ENCODE results near the gene HCN4. TPM values are rescaled to one million over a fixed set of nuclear protein-coding genes. Genes with fewer than 3 reads are reported as not detected.

Gene HCN4
- total RNA-seq, 4 donors from 2014 or later, result 0.18 to 0.85 TPM; not detected in 2

GRCh38 chr15:73328149-73328820 lies 40.5 kb downstream of the HCN4 start:
- Histone ChIP-seq H3K27me3 (no peaks in the 10 kb centered on the region), H3K4me3 (no peak overlapping the region), H3K36me3 (no peaks in the 10 kb centered on the region), H3K9me3 (no peaks in the 10 kb centered on the region), H3K4me1 (no peaks in the 10 kb centered on the region), H3K27ac (no peak overlapping the region)
- peak in 1 of 3 donors; percentile 25 for DNase-seq
- TF ChIP-seq, protein P1, sequence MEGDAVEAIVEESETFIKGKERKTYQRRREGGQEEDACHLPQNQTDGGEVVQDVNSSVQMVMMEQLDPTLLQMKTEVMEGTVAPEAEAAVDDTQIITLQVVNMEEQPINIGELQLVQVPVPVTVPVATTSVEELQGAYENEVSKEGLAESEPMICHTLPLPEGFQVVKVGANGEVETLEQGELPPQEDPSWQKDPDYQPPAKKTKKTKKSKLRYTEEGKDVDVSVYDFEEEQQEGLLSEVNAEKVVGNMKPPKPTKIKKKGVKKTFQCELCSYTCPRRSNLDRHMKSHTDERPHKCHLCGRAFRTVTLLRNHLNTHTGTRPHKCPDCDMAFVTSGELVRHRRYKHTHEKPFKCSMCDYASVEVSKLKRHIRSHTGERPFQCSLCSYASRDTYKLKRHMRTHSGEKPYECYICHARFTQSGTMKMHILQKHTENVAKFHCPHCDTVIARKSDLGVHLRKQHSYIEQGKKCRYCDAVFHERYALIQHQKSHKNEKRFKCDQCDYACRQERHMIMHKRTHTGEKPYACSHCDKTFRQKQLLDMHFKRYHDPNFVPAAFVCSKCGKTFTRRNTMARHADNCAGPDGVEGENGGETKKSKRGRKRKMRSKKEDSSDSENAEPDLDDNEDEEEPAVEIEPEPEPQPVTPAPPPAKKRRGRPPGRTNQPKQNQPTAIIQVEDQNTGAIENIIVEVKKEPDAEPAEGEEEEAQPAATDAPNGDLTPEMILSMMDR (IDR thresholded peaks at IDR 0.05), result no peak
- no peak for TF ChIP-seq POLR2A (IDR thresholded peaks at IDR 0.05)

DNA sequence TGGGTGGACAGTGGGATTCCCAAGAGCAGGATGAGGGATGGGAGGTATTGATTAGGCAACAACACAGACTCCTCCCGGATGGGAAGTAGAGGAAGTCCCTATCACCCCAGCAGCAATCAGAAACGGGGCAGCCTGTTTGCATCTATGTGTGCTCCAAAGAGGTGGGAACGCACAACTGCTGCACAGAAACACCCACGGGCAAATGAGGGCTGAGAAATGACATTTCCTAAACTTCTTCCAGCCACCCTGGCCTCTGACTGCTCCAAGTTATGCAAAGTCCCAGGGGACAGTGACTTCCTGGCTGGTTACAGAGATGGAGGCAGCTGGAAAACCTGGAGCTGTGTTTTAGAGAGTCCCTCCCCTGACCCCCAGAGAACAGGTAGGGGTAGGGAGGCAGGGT lies 42.6 kb downstream of the HCN4 start:
- Histone ChIP-seq H3K27me3 (no peaks in the 10 kb centered on the region), H3K4me1 (no peaks in the 10 kb centered on the region), H3K4me3 (no peak overlapping the region), H3K9me3 (no peaks in the 10 kb centered on the region), H3K36me3 (no peaks in the 10 kb centered on the region), H3K27ac (no peak overlapping the region)
- no peak for TF ChIP-seq POLR2A (IDR thresholded peaks at IDR 0.05)
- TF ChIP-seq, protein P1 (IDR thresholded peaks at IDR 0.05), result no peak
- peak in 1 of 3 donors; percentile 19 for DNase-seq

DNA sequence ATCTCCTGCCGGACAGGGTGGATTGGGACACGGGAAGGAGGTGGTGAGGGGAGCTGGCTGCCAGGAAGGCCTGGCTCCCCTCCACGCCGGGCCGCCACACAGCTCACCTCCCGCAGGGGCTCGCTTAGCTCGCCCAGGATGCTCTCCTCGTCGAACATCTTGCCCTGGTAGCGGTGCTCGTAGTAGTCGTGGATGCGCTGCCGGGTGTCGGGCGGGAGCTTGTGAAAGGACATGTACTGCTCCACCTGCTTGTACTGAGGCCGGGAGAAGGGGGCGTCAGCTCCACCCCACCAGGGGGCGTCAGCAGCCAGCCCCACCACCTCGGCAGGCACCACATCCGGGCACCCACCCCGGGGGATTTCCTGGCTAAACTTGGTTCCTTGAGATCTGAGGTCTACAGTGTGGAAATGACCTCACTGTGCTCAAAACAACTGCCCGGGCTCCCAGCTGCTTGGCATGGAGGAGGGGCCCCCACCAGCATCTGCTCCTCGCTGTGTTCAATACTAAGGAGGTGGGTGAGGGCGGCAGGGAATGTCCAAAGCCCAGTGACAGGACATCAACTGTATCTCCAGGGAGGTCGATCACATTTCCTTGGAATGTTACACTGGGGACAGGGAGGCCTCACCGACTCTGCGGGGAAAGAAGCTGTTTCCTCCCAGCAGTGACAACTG lies 43.4 kb downstream of the HCN4 start:
- H3K9me3 ChIP-seq, result no peaks in the 10 kb centered on the region
- H3K4me3 ChIP-seq, result no peak overlapping the region
- no peaks in the 10 kb centered on the region for H3K4me1 ChIP-seq
- H3K27ac ChIP-seq, result no peak overlapping the region
- H3K36me3 ChIP-seq, result no peaks in the 10 kb centered on the region
- TF ChIP-seq POLR2A (IDR thresholded peaks at IDR 0.05), result no peak
- TF ChIP-seq, protein P1 (IDR thresholded peaks at IDR 0.05), result no peak
- peak in 1 of 3 donors; percentile 28 for DNase-seq
- H3K27me3 ChIP-seq, result no peaks in the 10 kb centered on the region

DNA sequence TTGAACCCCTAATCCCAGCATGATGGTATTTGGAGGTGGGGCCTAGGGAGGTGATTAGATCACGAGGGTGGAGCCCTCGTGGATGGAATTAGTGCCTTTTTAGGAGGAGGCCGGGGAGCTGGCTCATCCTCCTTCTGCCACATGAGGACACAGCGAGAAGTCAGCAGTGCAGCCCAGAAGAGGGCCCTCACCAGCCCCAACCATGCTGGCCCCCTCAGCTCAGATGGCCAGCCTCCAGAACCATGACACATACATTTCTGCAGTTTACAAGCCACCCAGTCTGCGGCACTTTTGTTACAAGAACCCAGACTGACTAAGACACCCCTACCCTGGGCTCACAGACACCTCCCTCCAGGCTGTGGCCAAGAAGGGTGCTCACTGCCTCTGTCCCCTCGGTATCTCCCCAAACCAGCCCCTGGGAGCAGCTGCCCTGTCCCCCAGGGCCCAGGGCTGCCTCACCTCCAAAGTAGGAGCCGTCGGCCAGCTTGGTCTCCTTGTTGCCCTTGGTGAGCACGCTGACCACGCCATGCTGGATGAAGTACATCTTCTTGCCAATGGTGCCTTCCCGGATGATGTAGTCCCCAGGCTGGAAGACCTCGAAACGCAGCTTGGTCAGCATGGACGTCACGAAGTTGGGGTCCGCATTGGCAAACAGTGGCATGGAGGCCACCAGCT lies 44.1 kb downstream of the HCN4 start:
- Histone ChIP-seq H3K27ac (no peak overlapping the region), H3K9me3 (no peaks in the 10 kb centered on the region), H3K27me3 (no peaks in the 10 kb centered on the region), H3K36me3 (no peaks in the 10 kb centered on the region), H3K4me1 (no peaks in the 10 kb centered on the region), H3K4me3 (no peak overlapping the region)
- no peak for DNase-seq
- no peak for TF ChIP-seq POLR2A (IDR thresholded peaks at IDR 0.05)
- TF ChIP-seq, protein P1 (IDR thresholded peaks at IDR 0.05), result no peak

DNA sequence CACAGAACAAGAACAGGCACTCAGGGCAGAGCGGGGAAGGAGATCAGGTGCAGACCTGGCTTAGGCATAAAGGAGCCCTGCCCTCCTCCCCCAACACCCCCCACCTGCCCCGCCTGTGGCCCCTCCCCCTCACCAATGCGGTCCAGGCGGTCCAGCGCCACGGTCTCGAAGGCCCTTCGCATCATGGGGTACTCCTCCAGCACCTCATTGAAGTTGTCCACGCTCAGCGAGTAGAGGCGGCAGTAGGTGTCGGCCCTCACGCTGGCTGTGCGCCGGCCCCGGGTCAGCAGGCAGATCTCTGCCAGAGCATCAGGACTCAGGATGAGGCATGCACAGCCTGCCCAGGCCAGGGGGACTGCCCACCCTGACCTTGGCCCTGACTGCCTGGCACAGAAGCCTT lies 44.8 kb downstream of the HCN4 start:
- no peaks in the 10 kb centered on the region for H3K27me3 ChIP-seq
- H3K36me3 ChIP-seq, result no peaks in the 10 kb centered on the region
- no peak overlapping the region for H3K27ac ChIP-seq
- DNase-seq, result peak in 1 of 3 donors; percentile 34
- no peak overlapping the region for H3K4me3 ChIP-seq
- H3K9me3 ChIP-seq, result no peaks in the 10 kb centered on the region
- TF ChIP-seq, protein P1 (IDR thresholded peaks at IDR 0.05), result no peak
- TF ChIP-seq POLR2A (IDR thresholded peaks at IDR 0.05), result no peak
- H3K4me1 ChIP-seq, result no peaks in the 10 kb centered on the region

Measured in Peyer's patch (tissue), 4 donors.